HG03575 (cell line): Measurements from ENCODE around the gene TTLL10.
"Not testable (repeated sequence)": the region's sequence is repeated elsewhere in the genome, so short reads cannot be mapped to it uniquely, and the experiment has no call there.

Source experiments
- ATAC-seq: cut with Tn5 transposase; IDR thresholded peaks from one replicate; pipeline ENCODE4 v1.9.1; 2021; ENCODE audit not compliant: unreplicated experiment, insufficient number of reproducible peaks, low FRiP score; ENCODE audit errors: extremely low read depth

The TTLL10 gene

DNA sequence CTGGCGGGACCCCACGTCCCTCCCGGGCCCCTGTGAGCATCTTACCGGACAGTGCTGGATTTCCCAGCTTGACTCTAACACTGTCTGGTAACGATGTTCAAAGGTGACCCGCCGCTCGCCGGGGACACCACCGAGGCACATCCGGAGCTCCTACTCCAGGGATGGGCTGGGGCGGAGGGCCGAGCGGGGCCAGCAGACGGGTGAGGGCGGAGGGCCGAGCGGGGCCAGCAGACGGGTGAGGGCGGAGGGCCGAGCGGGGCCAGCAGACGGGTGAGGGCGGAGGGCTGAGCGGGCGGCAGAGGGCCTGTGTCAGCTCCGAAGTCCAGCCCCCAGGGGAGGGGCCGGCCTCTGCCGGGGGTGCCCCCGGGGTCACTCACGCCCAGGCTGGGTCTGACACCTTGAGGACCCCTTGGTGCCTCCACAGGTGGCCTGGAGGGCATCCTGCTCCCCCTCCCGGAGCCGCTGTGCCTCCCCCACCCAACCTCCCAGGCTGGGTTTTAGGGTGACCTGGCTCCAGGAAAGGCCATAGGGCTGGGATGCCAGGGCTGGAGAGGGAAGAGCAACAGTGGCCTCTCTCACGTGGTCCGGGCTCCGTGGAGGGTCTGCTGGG is 5.7 kb upstream of the TTLL10 start:
- ATAC-seq, result no peak

DNA sequence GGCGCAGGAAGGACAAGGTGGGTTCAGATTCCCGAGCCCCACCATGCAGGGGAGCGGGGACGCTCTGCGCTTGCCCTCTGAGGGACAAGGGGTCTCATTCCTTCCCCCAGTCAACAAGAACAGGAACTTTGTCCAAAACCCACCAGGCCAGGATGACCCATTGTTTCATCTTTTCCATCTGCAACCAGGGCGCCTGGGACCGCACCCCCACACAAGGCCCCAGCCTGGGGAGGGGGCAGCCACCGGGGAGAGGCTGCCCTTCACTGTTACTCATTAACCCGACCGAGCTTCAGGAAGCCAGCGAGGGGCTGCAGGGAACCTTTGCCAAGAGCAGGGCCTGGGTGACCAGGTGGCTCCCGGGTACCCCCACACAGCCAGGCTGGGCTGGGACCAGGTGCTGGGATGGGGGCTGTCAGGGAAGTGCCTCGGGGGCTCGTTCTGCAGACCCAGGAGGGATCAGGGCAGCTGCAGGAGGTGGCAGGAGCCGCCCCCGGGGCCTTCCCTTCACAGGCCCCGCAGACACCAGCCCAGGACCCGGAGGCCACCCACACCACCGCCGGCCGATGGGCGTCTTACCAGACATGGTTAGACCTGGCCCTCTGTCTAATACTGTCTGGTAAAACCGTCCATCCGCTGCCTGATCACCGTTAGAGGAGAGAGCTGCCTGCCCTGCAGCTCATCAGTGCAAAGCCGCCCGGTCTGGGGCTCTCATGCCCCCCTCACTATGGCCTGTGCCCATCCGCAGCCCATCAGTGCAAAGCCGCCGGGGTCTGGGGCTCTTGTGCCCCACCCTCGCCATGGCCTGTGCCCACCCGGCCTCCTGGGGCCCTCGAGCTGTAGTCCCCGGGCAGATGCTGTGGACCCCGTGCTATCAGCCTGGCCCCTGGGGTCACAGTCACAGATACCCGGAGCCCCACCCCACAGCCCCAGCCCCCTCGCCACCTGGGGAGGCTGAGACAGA is 4.9 kb upstream of the TTLL10 start:
- no peak for ATAC-seq

DNA sequence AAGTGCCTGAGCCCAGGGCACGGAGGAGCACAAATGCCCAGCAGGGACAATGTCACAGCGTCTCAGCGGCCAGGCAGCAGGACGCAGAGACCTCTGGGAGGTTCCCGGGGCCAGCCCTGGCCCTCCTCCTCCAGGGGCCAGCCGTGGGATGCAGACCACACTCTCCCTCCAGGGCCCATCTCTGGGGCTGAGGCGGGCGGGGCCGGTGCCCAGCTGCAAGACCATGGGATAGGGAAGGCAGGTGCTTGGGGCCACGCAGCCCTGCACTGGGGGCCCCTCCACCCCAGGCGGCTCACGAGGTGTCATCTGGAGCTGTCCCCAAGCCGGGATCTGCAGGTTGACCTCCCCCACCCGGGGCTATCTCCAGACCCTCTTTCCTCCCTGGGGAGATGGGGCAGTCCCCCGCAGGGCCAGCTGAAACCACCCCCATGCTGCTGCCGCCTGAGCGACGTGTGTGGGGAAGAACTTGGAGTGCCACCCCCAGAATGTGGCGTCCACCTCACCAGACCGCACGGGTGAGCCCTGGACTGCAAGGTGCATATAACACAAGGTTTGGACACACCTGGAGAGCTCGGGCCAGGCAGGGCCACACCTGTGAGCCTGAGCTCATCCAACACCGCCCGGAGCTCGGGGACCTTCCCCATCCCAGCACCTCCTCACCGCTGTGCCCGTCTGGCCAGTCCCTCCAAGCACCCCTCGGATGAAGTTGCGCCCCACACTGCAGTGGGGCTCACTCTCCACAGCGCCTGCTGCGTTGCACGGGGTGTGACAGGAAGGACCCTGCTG is 4.1 kb upstream of the TTLL10 start:
- ATAC-seq, result no peak

DNA sequence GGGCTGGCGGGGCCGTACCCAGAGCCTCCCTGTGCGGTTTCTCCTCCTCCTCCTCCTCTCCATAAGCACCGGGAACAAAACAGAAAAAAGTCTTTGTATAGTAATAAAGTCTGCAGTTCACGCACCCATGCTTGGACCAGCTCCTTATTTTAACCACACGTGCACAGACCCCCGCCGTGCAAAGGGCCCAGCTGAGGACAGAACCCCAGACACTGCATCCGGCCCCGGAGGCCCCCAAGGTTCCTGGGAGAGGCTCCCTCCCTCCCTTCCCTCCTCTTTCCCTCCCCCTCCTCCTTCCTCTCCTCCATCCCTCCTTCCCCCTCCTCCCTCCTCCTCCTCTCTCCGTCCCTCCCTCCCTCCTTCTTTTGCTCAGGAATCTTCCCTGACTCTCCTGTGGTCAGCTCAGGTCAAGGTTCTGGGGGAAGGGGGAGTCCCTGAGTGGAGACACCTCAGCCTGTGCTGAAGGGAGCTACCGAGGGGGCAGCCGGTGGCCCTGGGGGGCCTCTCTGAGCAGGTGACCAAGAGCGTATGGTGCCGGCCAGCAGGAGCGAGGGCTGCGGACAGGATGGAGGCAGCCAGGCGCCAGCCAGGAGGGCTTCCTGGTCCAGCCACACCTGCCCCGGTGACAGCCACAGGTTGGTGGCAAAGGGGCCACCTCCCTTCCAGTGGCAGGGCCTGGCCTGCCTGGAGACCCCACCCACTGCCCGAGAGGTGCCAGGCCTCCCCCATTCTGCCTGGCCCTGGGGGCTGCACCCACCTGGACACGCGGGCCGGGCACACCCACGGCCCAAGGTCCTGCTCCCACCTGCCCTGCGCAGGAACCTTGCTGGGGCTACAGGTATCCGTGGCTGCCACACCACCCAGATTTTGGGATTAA is 3.2 kb upstream of the TTLL10 start:
- ATAC-seq, result no peak

DNA sequence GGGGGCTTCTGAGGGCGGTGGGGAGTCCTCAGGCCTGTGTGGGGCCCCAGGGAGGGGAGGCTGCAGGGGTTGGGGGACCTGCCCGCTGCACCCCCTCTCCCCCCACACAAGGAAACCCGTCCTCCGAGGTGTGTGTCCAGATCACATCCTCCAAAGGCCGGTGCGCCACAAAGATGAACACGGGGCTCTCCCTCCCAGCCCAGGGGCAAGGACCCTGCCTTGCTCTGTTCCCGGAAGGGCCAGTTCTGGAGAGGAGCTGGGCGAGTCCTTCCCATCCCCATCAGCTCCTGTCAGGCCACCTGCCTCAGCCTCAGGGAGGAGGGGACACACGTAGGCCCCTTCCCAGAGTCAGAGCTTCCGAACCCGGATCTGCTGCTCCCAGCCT is 2.5 kb upstream of the TTLL10 start:
- no peak for ATAC-seq

DNA sequence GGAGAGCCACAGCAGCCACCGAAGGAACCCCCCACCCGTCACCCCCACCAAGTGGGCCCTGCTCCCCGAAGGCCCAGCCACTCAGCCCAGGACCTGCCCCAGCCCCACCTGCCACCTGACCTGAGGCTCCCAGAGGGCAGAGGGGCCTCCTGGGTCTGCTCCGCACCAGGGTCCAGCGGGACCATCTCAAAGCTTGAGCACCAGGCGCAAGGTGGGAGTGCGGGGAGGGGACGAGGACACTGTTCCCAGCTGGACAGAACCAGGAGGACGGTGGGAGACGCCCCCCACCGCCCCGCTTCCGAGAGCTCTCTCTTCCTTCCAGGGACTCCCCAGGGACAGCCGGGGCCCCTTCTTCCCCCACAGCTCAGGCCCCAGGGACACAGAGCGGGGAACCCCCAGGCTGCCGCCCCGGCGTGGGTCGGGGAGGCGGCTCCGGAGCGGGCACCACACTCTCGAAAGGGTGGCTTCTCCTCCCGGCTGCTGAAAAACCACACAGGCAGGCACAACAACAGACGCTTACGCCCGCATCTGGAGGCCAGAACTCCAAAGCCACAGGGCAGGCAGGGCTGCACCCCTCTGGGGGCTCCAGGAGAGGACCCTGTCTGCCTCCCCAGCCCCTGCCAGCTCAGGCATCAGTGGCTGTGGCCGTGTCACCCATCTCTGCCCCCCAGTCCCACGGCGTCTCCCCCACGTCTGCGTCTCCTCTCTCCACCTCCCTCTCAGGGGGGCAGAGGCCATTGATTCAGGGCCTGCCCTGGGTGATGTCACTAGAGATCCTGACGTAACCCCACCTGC is 1.9 kb upstream of the TTLL10 start:
- no peak for ATAC-seq

DNA sequence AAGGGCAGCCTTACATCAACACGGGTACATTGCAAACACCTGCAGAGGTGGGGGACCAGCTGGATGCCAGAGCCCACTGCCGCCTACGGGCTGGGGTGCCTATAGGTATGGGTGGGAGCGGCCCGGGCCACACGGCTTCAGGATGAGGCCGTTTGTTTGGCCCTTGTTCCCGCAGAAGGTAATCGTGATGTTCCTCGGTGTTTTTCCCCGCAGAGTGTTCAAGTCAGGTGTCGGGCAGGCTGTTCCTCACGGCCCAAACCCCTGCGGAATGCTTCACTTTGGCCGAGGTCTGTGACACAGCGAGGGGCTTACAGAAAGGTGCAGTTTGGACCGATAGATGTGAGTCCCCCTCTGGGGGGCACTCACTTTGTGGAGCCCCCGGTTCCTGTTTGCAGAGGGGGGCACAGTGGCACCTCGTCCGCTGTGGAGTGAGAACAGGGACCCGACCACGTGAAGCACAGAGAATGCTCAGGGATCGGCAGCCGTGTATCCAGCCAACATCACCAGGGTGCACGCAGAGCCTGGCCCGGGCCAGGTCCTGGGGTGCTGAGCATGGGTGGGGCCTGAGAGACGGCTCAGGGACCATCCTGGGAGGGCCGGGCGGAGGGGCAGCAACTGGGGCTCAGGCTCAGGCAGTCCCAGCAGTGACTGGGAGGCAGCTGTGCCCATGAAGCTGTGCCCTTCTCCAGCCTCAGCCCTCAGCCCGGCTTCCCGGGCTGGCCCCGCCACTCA is 453 bp upstream of the TTLL10 start:
- no peak for ATAC-seq

DNA sequence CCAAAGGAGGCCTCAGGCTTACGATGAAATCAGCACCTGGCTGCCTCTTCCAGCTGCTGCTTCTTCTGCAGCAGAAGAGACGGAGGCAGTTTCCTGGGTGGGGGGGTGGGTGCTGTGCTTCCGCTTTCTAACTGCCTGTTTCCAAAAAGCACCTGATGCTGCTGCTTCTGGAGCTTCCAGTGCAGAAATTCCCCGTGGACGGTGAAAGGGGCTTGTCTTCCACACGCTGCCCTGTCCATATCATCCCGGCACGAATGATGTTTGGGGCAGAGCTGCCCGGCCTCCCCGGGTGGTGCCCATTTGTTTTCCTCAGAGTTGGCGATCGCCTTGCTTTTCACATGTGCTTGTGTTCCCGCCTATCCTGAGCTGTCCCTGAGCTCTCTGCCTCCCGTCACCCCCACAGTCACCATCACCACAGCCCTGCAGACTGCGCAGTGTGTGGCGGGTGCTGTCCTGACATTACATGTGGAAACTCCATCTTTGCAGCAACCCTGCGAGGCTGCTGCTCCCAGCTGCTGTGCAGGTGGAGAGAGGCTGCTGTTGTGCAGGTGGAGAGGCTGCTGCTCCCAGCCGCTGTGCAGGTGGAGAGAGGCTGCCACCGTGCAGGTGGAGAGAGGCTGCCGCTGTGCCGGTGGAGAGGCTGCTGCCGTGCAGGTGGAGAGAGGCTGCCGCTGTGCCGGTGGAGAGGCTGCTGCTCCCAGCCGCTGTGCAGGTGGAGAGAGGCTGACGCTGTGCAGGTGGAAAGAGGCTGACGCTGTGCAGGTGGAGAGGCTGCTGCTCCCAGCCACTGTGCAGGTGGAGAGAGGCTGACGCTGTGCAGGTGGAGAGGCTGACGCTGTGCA is 1.8 kb downstream of the TTLL10 start:
- ATAC-seq, result no peak

DNA sequence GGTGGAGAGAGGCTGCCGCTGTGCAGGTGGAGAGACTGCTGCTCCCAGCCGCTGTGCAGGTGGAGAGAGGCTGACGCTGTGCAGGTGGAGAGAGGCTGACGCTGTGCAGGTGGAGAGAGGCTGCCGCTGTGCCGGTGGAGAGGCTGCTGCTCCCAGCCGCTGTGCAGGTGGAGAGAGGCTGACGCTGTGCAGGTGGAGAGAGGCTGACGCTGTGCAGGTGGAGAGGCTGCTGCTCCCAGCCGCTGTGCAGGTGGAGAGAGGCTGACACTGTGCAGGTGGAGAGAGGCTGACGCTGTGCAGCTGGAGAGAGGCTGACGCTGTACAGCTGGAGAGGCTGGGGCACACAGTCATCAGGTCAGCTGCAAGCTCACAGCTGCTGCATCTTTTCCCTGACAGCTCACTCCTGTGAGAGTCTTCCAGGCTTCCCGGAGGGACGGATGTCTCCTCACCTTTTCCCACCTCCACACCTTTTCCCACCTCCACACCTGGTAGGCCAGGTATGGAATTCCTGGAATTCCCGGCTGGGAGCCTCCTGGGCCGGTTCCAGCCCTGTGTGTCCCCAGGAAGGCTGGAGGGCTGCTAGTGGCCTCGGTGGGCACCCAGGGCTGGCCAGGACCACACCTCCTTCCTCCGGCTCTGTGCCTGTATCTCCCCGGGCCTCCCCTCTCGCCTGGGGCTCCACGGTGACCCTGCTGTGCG is 2.5 kb downstream of the TTLL10 start:
- ATAC-seq, result not testable (repeated sequence)

DNA sequence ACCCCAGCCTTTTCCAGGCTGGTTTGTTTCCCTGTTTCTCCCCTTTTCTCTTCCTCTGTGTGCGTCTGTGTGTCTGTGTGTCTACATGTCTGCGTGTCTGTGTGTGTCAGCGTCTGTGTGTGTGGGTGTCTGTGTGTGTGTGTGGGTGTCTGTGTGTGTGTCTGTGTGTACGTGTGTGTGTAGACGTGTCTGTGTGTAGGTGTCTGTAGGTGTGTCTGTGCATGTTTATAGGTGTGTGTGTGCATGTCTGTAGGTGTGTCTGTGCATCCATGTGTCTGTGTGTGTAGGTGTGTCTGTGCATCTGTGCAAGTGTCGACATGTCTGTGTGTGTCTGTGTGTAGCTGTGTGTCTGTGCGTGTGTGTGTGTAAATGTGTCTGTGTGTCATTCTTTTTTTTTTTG is 3.3 kb downstream of the TTLL10 start:
- ATAC-seq, result no peak

DNA sequence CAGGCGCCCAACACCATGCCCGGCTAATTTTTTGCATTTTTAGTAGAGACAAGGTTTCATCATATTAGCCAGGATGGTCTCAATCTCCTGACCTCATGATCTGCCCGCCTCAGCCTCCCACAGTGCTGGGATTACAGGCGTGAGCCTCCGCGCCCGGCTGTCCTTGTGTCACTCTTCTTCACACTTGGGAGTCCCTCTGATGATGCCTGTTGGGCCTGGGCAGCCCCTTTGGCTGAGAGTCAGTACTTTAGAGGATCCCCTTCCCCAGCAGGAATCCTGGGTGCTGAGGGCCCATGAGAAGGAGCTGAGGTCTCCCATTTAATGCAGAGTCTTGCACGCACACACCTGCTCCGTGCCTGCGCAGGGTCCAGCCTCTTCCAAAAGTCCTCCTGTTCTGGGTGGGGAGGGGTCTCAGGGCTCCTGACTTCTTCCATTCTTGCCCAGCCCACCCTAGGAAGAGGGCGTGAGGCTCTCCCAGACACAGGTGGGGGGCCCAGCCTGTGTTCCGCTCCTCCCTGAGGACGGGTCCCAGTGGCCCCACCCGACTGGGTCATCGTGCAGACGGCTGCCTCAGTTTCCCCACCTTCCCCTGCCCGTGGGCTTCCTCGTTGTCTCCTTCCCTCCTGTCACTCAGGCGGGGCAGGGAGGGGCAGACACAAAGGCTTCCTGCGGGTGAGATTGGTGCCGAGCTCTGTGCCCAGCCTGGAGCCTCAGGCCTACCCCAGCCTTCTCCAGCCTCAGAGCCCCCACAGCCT is 3.9 kb downstream of the TTLL10 start:
- no peak for ATAC-seq

DNA sequence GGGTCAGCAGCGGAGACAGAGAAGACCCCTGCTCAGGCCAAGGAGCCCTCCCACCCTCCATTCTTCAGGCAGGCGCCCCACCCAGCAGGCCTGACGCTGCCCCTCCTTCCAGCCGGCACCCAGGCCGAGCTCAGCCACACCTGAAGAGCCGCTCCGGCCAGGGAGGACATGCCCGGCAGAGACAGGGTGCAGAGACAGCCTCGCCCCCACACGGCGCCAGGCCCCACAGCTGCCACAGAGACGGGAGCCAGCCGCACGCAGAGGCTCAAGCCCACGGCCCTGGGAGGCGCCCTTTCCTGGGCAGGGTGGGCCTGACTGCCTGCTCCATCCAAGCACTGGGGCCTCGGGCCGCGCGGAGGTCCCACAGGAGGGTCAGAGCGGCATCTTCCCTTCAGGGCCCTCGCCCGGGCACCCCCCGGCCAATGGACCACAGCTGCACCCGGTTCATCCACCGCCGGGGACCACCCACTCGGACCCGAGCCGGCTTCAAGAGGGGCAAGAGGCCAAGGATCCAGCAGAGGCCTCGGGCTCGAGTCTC is 5.2 kb downstream of the TTLL10 start:
- no peak for ATAC-seq

DNA sequence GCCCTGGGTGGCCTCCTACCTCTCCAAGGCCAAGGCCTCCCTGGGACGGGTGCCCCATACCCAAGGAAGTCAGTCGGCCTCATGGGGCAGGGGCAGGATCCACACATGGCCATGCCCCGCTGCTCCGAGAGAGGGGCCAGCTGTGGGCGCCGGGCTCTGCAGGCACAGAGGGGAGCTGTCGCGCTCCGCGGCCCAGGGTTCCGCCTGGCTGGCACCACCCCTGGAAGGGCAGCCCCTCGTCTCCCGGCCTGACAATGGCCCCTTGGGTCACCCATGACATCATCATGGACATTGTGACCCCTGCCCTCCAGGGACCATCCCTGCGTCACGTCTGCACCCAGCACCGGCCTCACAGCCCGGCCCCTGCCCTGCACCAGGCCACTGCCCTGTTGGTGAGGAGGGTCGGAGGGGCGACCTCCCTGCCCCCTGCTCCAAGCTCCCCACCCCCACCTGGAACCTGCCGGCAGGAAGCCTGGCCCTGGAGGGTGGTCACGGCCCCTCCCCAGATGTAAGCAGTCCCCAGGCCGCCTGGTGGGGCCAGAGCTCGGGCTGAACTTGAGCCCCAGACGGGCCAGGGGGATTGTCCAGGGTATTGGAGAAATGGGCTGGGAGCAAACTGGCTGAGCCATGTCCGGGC is 5.8 kb downstream of the TTLL10 start:
- ATAC-seq, result no peak

DNA sequence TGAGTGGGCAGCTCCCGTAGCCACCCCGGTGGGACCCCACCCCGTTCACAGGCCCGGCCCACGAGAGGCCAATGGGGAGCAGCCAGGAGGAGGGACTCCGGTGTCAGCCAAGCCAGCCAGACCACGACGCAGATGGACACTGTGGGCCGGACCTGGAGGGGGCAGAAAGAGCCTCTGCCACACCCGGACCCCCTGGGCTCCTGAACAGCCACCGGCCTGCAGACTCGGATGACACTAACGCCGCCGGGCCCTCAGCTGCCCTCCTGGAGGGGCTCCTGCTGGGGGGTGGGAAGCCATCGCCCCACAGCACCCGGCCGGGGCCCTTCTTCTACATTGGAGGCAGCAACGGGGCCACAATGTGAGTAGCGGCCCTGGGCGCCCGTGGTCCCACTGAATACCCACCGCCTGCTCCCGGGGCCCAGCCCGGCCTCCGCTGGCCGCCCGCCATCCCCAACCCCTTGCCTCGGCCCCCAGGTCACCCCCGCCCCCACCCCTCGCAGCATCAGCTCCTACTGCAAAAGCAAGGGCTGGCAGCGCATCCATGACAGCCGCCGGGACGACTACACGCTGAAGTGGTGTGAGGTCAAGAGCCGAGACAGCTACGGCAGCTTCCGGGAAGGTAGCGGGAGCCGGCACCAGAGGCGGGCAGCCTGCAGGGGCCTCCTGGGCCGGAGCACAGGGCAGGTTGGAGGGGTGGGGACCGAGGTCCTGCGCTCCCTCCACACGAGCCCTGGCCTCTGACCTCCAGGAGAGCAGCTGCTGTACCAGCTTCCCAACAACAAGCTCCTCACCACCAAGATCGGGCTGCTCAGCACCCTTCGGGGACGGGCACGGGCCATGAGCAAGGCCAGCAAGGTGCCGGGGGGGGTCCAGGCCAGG is 6.5 kb downstream of the TTLL10 start:
- ATAC-seq, result no peak
